Thymus (tissue), 11 donors: Measurements from ENCODE around the gene WNT5A. TPM values are rescaled to one million over a fixed set of nuclear protein-coding genes. Genes with fewer than 3 reads are reported as not detected.

ENCODE experiments used
- DNase-seq, 9 donors: peaks; one replicate each; pipeline ENCODE4 v3.0.0-alpha.2; 2013; ENCODE audit warnings: low spot score in 9 of 9, low read depth in 6 of 9, missing footprints in 1 of 9
- H3K27ac ChIP-seq, 2 donors: one replicate each; pipeline ENCODE4 v1.5.1; 2013; ENCODE audit warnings: control low read depth in 1 of 2, low read depth in 1 of 2, low read length in 1 of 2, mild to moderate bottlenecking in 1 of 2, moderate library complexity in 1 of 2
- H3K27me3 ChIP-seq, 2 donors: one replicate each; pipeline ENCODE4 v1.5.1; 2013; ENCODE audit warnings: low read length in 1 of 2; ENCODE audit not compliant: control insufficient read depth in 2 of 2, insufficient read depth in 1 of 2
- H3K36me3 ChIP-seq, 2 donors: one replicate each; pipeline ENCODE4 v1.5.1; 2013; ENCODE audit warnings: low read length in 1 of 2, mild to moderate bottlenecking in 1 of 2, moderate library complexity in 1 of 2; ENCODE audit not compliant: control insufficient read depth in 2 of 2, insufficient read depth in 2 of 2
- H3K4me1 ChIP-seq, 2 donors: one replicate each; pipeline ENCODE4 v1.5.1; 2013; ENCODE audit warnings: low read length in 2 of 2; ENCODE audit not compliant: control insufficient read depth in 2 of 2, insufficient read depth in 2 of 2
- H3K4me3 ChIP-seq, 2 donors: one replicate each; pipeline ENCODE4 v1.5.1; 2013; ENCODE audit warnings: low read length in 2 of 2, control low read depth in 1 of 2, mild to moderate bottlenecking in 1 of 2
- H3K9me3 ChIP-seq, 2 donors: one replicate each; pipeline ENCODE4 v1.5.1; 2013; ENCODE audit warnings: low read length in 1 of 2, mild to moderate bottlenecking in 1 of 2; ENCODE audit not compliant: control insufficient read depth in 2 of 2, insufficient read depth in 1 of 2
- WGBS: extraction: QIAGEN DNeasy Blood & Tissue Kit; methylation state at CpG from one replicate; pipeline ENCODE4 v1.1.7; 2013; 5-methylcytosine and 5-hydroxymethylcytosine counted together
- polyA plus RNA-seq: library from polyadenylated mRNA; stranded (reverse); fragments of 200-250 nt; gene quantifications from one replicate; pipeline ENCODE4 v1.2.3, GENCODE V29; 2013
- total RNA-seq: library from RNA; stranded (reverse); fragments of 120-200 nt; gene quantifications from one replicate; pipeline ENCODE4 v1.2.4, GENCODE V29; 2013
- donor health status: healthy.

Gene WNT5A
- total and polyA plus RNA-seq, 2 donors: 2.9 to 5.5 TPM

DNA sequence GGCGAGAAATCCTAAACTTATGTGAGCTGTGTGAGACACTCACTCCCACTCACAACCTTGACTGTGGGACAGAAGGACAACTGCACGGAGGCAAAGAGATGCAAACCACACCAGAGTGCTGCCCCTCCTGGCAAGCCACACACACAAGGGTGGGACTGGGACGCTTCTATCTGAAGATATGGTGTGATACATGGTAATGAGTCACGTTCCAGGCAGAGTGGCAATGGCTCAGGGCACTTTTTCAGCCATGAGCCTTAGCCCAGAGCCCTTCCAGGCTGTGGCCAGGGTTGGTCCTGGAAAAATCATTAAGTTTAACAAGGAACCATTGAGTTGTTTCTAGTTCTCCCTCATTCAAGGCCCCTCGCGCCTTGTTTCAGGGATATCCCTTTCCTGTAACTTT lies 56.1 kb downstream of the WNT5A start:
- H3K4me1 ChIP-seq: no peaks in the 10 kb centered on the region
- WGBS: 93% methylated on average over 6 of the region's 6 CpGs
- peaks cover 0 to 1% of the 10 kb centered on the region in 2 donors for H3K9me3 ChIP-seq
- no peaks in the 10 kb centered on the region for H3K27me3 ChIP-seq
- H3K36me3 ChIP-seq: no peaks in the 10 kb centered on the region
- no peak overlapping the region for H3K4me3 ChIP-seq
- no peak overlapping the region for H3K27ac ChIP-seq
- DNase-seq: no peak

- Histone ChIP-seq H3K27me3 (no peaks in the 10 kb centered on the region), H3K9me3 (peaks cover 0 to 1% of the 10 kb centered on the region in 2 donors), H3K4me3 (no peak overlapping the region), H3K4me1 (no peaks in the 10 kb centered on the region), H3K27ac (no peak overlapping the region), H3K36me3 (no peaks in the 10 kb centered on the region)
- DNase-seq: no peak
- WGBS: 67% methylated on average over 5 of the region's 5 CpGs
These were observed 59.4 kb downstream of the WNT5A start for GRCh38 chr3:55427739-55428138.

- H3K4me3 ChIP-seq: no peak overlapping the region
- no peaks in the 10 kb centered on the region for H3K4me1 ChIP-seq
- no peak overlapping the region for H3K27ac ChIP-seq
- 79% methylated on average over 4 of the region's 4 CpGs for WGBS
- H3K9me3 ChIP-seq: peaks cover 0 to 1% of the 10 kb centered on the region in 2 donors
- no peaks in the 10 kb centered on the region for H3K27me3 ChIP-seq
- H3K36me3 ChIP-seq: no peaks in the 10 kb centered on the region
- no peak for DNase-seq
These were observed 60.6 kb downstream of the WNT5A start for GRCh38 chr3:55426486-55426885.

GRCh38 chr3:55423782-55424181 lies 63.3 kb downstream of the WNT5A start:
- Histone ChIP-seq H3K9me3 (peaks cover 0 to 1% of the 10 kb centered on the region in 2 donors), H3K4me3 (no peak overlapping the region), H3K27me3 (no peaks in the 10 kb centered on the region), H3K36me3 (no peaks in the 10 kb centered on the region), H3K4me1 (no peaks in the 10 kb centered on the region), H3K27ac (no peak overlapping the region)
- DNase-seq: no peak
- 96% methylated on average over 5 of the region's 5 CpGs for WGBS

DNA sequence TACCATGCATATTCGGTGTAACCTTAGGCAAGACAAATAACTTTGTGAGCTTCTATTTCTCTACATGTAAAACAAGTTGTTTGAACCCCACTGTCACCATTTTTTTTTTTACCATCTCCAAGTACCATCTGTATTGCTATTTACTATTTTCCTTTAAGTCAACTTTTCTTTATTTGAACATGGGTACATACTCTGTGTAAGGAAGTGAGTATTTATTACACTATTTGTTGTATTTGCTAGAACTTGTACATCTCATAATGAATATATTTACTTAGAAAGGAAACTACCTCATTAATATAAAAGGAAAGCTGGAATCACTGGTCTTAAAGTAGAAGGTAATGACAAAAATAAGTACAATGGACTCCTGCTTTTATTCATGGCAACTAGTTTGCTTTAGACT lies 69.9 kb downstream of the WNT5A start:
- Histone ChIP-seq H3K4me3 (no peak overlapping the region), H3K27ac (no peak overlapping the region), H3K4me1 (no peaks in the 10 kb centered on the region), H3K27me3 (no peaks in the 10 kb centered on the region), H3K9me3 (no peaks in the 10 kb centered on the region), H3K36me3 (no peaks in the 10 kb centered on the region)
- WGBS: 94% methylated on average over 1 of the region's 1 CpG
- no peak for DNase-seq

GRCh38 chr3:55416331-55416821 lies 70.7 kb downstream of the WNT5A start:
- Histone ChIP-seq H3K27ac (no peak overlapping the region), H3K9me3 (no peaks in the 10 kb centered on the region), H3K27me3 (no peaks in the 10 kb centered on the region), H3K36me3 (no peaks in the 10 kb centered on the region), H3K4me1 (no peaks in the 10 kb centered on the region), H3K4me3 (no peak overlapping the region)
- WGBS: 89% methylated on average over 3 of the region's 3 CpGs
- DNase-seq: no peak
